Activated naive CD8-positive, alpha-beta T cell treated with anti-CD3 and anti-CD28 coated beads, Interleukin-2, amount 50 U/mL, for 24 hours (primary cell): ENCODE data around the gene FSTL1.
A peak's percentile ranks its signal among the peaks of the same experiment; 100 is the strongest.
"Not testable (repeated sequence)": the region's sequence is repeated elsewhere in the genome, so short reads cannot be mapped to it uniquely, and the experiment has no call there.

Experiments
- ATAC-seq: fragments of 150-1000 bp; cut with Tn5 transposase; one replicate; pipeline ENCODE4 v1.10.0; 2021
- DNase-seq: peaks from one replicate; pipeline ENCODE4 v3.0.0; 2021
- H3K27ac Mint-ChIP-seq: one replicate; pipeline ENCODE4 v1.8.0; 2021; ENCODE audit warnings: mild to moderate bottlenecking, mixed read lengths
- H3K27me3 Mint-ChIP-seq: one replicate; pipeline ENCODE4 v1.8.0; 2021; ENCODE audit warnings: mixed read lengths
- H3K36me3 Mint-ChIP-seq: one replicate; pipeline ENCODE4 v1.8.0; 2021; ENCODE audit warnings: low read depth, mixed read lengths
- H3K4me1 Mint-ChIP-seq: one replicate; pipeline ENCODE4 v1.8.0; 2021; ENCODE audit warnings: mixed read lengths
- H3K4me3 Mint-ChIP-seq: one replicate; pipeline ENCODE4 v1.8.0; 2021; ENCODE audit warnings: mild to moderate bottlenecking, moderate library complexity, mixed read lengths
- H3K9me3 Mint-ChIP-seq: one replicate; pipeline ENCODE4 v1.8.0; 2021; ENCODE audit warnings: mixed read lengths

The FSTL1 gene

GRCh38 chr3:120396469-120396868, 54.3 kb downstream of the FSTL1 start:
- Mint-ChIP-seq H3K9me3 (no peaks in the 10 kb centered on the region), H3K27me3 (peaks cover 2% of the 10 kb centered on the region), H3K4me3 (no peak overlapping the region), H3K4me1 (peaks cover 4% of the 10 kb centered on the region), H3K27ac (no peak overlapping the region), H3K36me3 (no peaks in the 10 kb centered on the region)
- DNase-seq = no peak
- ATAC-seq = no peak

GRCh38 chr3:120394347-120394746, 56.4 kb downstream of the FSTL1 start:
- no peaks in the 10 kb centered on the region for H3K9me3 Mint-ChIP-seq
- peaks cover 4% of the 10 kb centered on the region for H3K4me1 Mint-ChIP-seq

GRCh38 chr3:120393761-120394160, 57.0 kb downstream of the FSTL1 start:
- H3K9me3 Mint-ChIP-seq = no peaks in the 10 kb centered on the region
- DNase-seq (no peak), ATAC-seq (no peak)
- H3K27me3 Mint-ChIP-seq = peaks cover 2% of the 10 kb centered on the region
- peaks cover 4% of the 10 kb centered on the region for H3K4me1 Mint-ChIP-seq
- no peak overlapping the region for H3K27ac Mint-ChIP-seq
- H3K36me3 Mint-ChIP-seq = no peaks in the 10 kb centered on the region
- H3K4me3 Mint-ChIP-seq = no peak overlapping the region

More at GRCh38 chr3:120394347-120394746, 56.4 kb downstream of the FSTL1 start:
- Mint-ChIP-seq H3K4me3 (no peak overlapping the region), H3K27ac (no peak overlapping the region), H3K27me3 (peaks cover 2% of the 10 kb centered on the region), H3K36me3 (no peaks in the 10 kb centered on the region)
- ATAC-seq = no peak
- no peak for DNase-seq

GRCh38 chr3:120393243-120393642, 57.5 kb downstream of the FSTL1 start:
- Mint-ChIP-seq H3K27me3 (peaks cover 2% of the 10 kb centered on the region), H3K4me3 (no peak overlapping the region), H3K9me3 (no peaks in the 10 kb centered on the region), H3K27ac (no peak overlapping the region), H3K36me3 (no peaks in the 10 kb centered on the region), H3K4me1 (peaks cover 4% of the 10 kb centered on the region)
- DNase-seq (no peak), ATAC-seq (peak; percentile 76)

- H3K4me3 Mint-ChIP-seq = no peak overlapping the region
- H3K27me3 Mint-ChIP-seq = peaks cover 5% of the 10 kb centered on the region
- H3K9me3 Mint-ChIP-seq = no peaks in the 10 kb centered on the region
- DNase-seq (no peak), ATAC-seq (peak; percentile 46)
- no peaks in the 10 kb centered on the region for H3K4me1 Mint-ChIP-seq
- H3K36me3 Mint-ChIP-seq = no peaks in the 10 kb centered on the region
- no peak overlapping the region for H3K27ac Mint-ChIP-seq
Observed at GRCh38 chr3:120382941-120383447, 67.8 kb downstream of the FSTL1 start.

GRCh38 chr3:120381503-120381902, 69.3 kb downstream of the FSTL1 start:
- H3K27ac Mint-ChIP-seq = no peak overlapping the region
- DNase-seq (no peak), ATAC-seq (no peak)
- H3K4me1 Mint-ChIP-seq = no peaks in the 10 kb centered on the region
- no peak overlapping the region for H3K4me3 Mint-ChIP-seq
- peaks cover 5% of the 10 kb centered on the region for H3K27me3 Mint-ChIP-seq
- no peaks in the 10 kb centered on the region for H3K9me3 Mint-ChIP-seq
- H3K36me3 Mint-ChIP-seq = no peaks in the 10 kb centered on the region

GRCh38 chr3:120377948-120378347, 72.8 kb downstream of the FSTL1 start:
- not testable (repeated sequence) for H3K27me3 Mint-ChIP-seq, H3K4me1 Mint-ChIP-seq, H3K9me3 Mint-ChIP-seq, DNase-seq, H3K27ac Mint-ChIP-seq, ATAC-seq, H3K4me3 Mint-ChIP-seq, H3K36me3 Mint-ChIP-seq

GRCh38 chr3:120370463-120370862, 80.3 kb downstream of the FSTL1 start:
- peak; percentile 81 for ATAC-seq
- Mint-ChIP-seq H3K4me3 (no peak overlapping the region), H3K4me1 (peaks cover 9% of the 10 kb centered on the region), H3K27ac (no peak overlapping the region), H3K27me3 (peaks cover 23% of the 10 kb centered on the region), H3K9me3 (no peaks in the 10 kb centered on the region), H3K36me3 (no peaks in the 10 kb centered on the region)
- DNase-seq = no peak

- no peaks in the 10 kb centered on the region for H3K9me3 Mint-ChIP-seq
- no peak for DNase-seq
- H3K4me3 Mint-ChIP-seq = no peak overlapping the region
- H3K4me1 Mint-ChIP-seq = peaks cover 9% of the 10 kb centered on the region
- H3K36me3 Mint-ChIP-seq = no peaks in the 10 kb centered on the region
- H3K27me3 Mint-ChIP-seq = peaks cover 23% of the 10 kb centered on the region
- no peak overlapping the region for H3K27ac Mint-ChIP-seq
- ATAC-seq = no peak
Observed at GRCh38 chr3:120369037-120369467, 81.7 kb downstream of the FSTL1 start.

- peak; percentile 43 for ATAC-seq
- Mint-ChIP-seq H3K27me3 (peaks cover 23% of the 10 kb centered on the region), H3K4me3 (no peak overlapping the region), H3K27ac (no peak overlapping the region), H3K36me3 (no peaks in the 10 kb centered on the region), H3K4me1 (peaks cover 9% of the 10 kb centered on the region), H3K9me3 (no peaks in the 10 kb centered on the region)
- no peak for DNase-seq
Observed at GRCh38 chr3:120368172-120368571, 82.6 kb downstream of the FSTL1 start.

- no peak overlapping the region for H3K27ac Mint-ChIP-seq
- no peaks in the 10 kb centered on the region for H3K36me3 Mint-ChIP-seq
- H3K4me1 Mint-ChIP-seq = no peaks in the 10 kb centered on the region
- peaks cover 16% of the 10 kb centered on the region for H3K27me3 Mint-ChIP-seq
- ATAC-seq (no peak), DNase-seq (no peak)
- no peaks in the 10 kb centered on the region for H3K9me3 Mint-ChIP-seq
- no peak overlapping the region for H3K4me3 Mint-ChIP-seq
Observed at GRCh38 chr3:120364821-120365220, 86.0 kb downstream of the FSTL1 start.

- Mint-ChIP-seq H3K9me3 (no peaks in the 10 kb centered on the region), H3K4me1 (no peaks in the 10 kb centered on the region), H3K27me3 (peaks cover 18% of the 10 kb centered on the region), H3K36me3 (no peaks in the 10 kb centered on the region), H3K4me3 (no peak overlapping the region), H3K27ac (no peak overlapping the region)
- DNase-seq (no peak), ATAC-seq (no peak)
Observed at GRCh38 chr3:120364101-120364500, 86.7 kb downstream of the FSTL1 start.

GRCh38 chr3:120357807-120358206, 93.0 kb downstream of the FSTL1 start:
- ATAC-seq = no peak
- H3K9me3 Mint-ChIP-seq = no peaks in the 10 kb centered on the region
- H3K27me3 Mint-ChIP-seq = peaks cover 7% of the 10 kb centered on the region
- DNase-seq = no peak
- no peaks in the 10 kb centered on the region for H3K4me1 Mint-ChIP-seq
- H3K4me3 Mint-ChIP-seq = no peak overlapping the region
- no peaks in the 10 kb centered on the region for H3K36me3 Mint-ChIP-seq
- H3K27ac Mint-ChIP-seq = no peak overlapping the region

- DNase-seq = no peak
- Mint-ChIP-seq H3K9me3 (no peaks in the 10 kb centered on the region), H3K36me3 (no peaks in the 10 kb centered on the region), H3K27ac (no peak overlapping the region), H3K27me3 (peaks cover 7% of the 10 kb centered on the region), H3K4me3 (no peak overlapping the region), H3K4me1 (no peaks in the 10 kb centered on the region)
- no peak for ATAC-seq
Observed at GRCh38 chr3:120355486-120355885, 95.3 kb downstream of the FSTL1 start.

- Mint-ChIP-seq H3K9me3 (no peaks in the 10 kb centered on the region), H3K4me3 (no peak overlapping the region), H3K27me3 (peaks cover 5% of the 10 kb centered on the region), H3K36me3 (no peaks in the 10 kb centered on the region), H3K4me1 (peaks cover 10% of the 10 kb centered on the region), H3K27ac (no peak overlapping the region)
- ATAC-seq = no peak
- no peak for DNase-seq
Observed at GRCh38 chr3:120353463-120353862, 97.3 kb downstream of the FSTL1 start.

- Mint-ChIP-seq H3K27ac (no peak overlapping the region), H3K4me1 (peaks cover 21% of the 10 kb centered on the region), H3K9me3 (no peaks in the 10 kb centered on the region), H3K27me3 (peaks cover 5% of the 10 kb centered on the region), H3K36me3 (peaks cover 11% of the 10 kb centered on the region), H3K4me3 (no peak overlapping the region)
- ATAC-seq (no peak), DNase-seq (no peak)
Observed at GRCh38 chr3:120352017-120352416, 98.8 kb downstream of the FSTL1 start.
